UCSD-AML1 (cell line): Measurements from ENCODE around the gene CMTM7.
"Not testable (repeated sequence)": the region's sequence is repeated elsewhere in the genome, so short reads cannot be mapped to it uniquely, and the experiment has no call there.

Source experiments
- DNase-seq: peaks from one replicate; lab custom pipeline; 2025; ENCODE audit not compliant: unreplicated experiment; lab: John Stamatoyannopoulos, UW

The CMTM7 gene

GRCh38 chr3:32435911-32436815, 44.5 kb downstream of the CMTM7 start:
- no peak for DNase-seq

GRCh38 chr3:32436816-32437189, 45.1 kb downstream of the CMTM7 start:
- DNase-seq, result no peak

GRCh38 chr3:32437896-32438295, 46.2 kb downstream of the CMTM7 start:
- no peak for DNase-seq

GRCh38 chr3:32438596-32439344, 47.1 kb downstream of the CMTM7 start:
- DNase-seq, result no peak

- not testable (repeated sequence) for DNase-seq
These were observed 47.8 kb downstream of the CMTM7 start for GRCh38 chr3:32439421-32439820.

- no peak for DNase-seq
These were observed 49.1 kb downstream of the CMTM7 start for GRCh38 chr3:32440611-32441350.

- DNase-seq, result no peak
These were observed 51.1 kb downstream of the CMTM7 start for GRCh38 chr3:32442766-32443165.

- DNase-seq, result no peak
These were observed 51.8 kb downstream of the CMTM7 start for GRCh38 chr3:32443478-32443877.

GRCh38 chr3:32447865-32448400, 56.3 kb downstream of the CMTM7 start:
- DNase-seq, result no peak

- DNase-seq, result no peak
These were observed 57.2 kb downstream of the CMTM7 start for GRCh38 chr3:32448686-32449474.

- DNase-seq, result no peak
These were observed 58.0 kb downstream of the CMTM7 start for GRCh38 chr3:32449691-32450090.

- no peak for DNase-seq
These were observed 58.8 kb downstream of the CMTM7 start for GRCh38 chr3:32450426-32450825.

- no peak for DNase-seq
These were observed 59.5 kb downstream of the CMTM7 start for GRCh38 chr3:32450992-32451659.

GRCh38 chr3:32452009-32452408, 60.4 kb downstream of the CMTM7 start:
- DNase-seq, result no peak

GRCh38 chr3:32453346-32453745, 61.7 kb downstream of the CMTM7 start:
- DNase-seq, result no peak

- no peak for DNase-seq
These were observed 62.5 kb downstream of the CMTM7 start for GRCh38 chr3:32454111-32454510.

GRCh38 chr3:32454731-32455608, 63.3 kb downstream of the CMTM7 start:
- no peak for DNase-seq

GRCh38 chr3:32455609-32456428, 64.2 kb downstream of the CMTM7 start:
- DNase-seq, result no peak
